GM19193 (cell line): ENCODE results near the gene PCYT2.

Experiments
- POLR2A ChIP-seq: IDR thresholded peaks from 4 replicates; pipeline ENCODE4 v1.6.1; 2011; ENCODE audit not compliant: insufficient read depth, insufficient read length; ENCODE audit errors: extremely low read depth

The PCYT2 gene

DNA sequence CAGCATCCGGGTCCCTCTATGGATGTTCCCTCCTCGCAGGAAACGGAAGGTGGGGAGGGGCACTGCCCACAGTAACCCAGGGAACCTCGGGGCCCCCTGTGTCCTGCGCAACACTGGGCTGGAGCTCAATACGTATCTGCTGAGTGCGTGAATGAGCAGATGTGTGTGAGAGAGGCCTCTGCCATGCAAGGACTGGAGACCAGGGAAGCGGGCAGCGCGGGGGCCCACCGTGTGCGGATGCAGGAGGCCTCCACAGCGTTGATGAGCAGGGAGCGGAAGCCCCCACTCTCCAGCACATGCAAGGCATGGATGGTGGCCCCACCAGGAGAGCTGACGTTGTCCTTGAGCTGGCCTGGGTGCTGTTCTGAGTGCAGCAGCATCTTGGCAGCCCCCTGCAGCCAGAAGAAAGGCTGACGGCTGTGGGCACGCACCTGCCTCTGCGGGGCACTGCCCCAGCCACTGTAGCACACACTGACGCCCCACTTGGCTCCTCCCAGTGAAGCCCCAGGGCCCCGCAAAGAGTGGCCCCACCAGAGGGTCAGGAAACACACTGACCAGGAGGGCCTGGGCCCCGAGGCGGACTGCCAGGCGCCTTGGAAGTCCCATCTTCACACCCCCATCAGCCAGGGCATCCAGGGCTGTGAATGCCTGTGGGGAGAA, 23.0 kb upstream of the PCYT2 start:
- TF ChIP-seq POLR2A: no peak

DNA sequence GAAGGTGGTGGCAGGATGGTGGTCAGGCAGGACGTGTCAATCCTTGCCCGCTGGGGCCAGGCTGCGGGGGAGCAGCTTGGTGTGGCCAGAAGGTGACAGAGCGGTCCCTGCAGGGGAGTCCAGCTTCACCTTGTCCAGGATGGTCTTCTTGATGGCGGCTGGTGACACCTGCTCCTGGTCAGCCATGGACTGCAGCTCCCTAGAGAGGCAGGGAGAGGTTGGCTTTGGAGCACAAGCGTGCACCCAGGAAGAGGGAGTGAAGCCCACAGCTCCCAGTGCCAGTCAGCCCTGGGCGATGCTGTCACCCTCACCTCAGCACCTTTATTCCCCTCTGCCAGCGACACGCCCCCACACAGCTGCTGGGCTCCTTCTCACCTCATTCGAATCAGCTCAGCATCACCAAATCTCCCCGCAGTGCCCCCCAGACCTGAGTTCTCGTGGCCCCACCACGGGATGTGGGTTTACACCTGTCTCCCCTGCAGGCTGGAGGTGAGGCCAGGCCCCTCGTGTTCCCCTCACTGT, 22.0 kb upstream of the PCYT2 start:
- TF ChIP-seq POLR2A: no peak

DNA sequence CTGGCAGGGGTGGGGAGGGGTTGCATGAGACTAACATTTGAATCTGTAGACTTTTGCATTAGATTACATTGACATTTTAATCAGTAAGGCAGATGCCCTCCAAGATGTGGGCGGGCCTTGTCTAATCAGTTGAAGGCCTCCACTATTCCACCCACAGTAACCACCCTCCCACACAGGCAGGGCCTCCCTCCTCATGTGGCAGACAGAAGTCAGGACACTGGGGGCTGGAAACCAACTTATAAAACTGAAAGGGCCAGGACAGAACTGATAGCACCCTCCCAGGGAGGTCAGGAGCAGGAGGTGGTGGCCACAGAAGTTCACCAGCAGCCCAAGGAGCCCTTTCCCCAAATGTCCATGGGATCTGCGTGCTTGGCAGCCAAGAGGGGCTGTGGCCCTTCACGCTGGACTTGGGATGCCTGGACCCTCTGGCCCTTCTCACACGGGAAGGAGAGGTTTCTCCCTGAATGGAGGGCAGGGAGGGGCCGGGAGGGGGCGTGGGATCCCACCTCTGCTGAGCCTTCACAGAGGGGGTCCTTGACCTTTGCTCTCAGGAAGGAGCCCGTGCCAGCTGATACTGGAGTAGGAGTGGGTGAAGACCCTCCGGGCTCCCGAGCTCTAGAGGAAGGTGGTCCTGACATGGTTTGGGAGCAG, 21.3 kb upstream of the PCYT2 start:
- no peak for TF ChIP-seq POLR2A

DNA sequence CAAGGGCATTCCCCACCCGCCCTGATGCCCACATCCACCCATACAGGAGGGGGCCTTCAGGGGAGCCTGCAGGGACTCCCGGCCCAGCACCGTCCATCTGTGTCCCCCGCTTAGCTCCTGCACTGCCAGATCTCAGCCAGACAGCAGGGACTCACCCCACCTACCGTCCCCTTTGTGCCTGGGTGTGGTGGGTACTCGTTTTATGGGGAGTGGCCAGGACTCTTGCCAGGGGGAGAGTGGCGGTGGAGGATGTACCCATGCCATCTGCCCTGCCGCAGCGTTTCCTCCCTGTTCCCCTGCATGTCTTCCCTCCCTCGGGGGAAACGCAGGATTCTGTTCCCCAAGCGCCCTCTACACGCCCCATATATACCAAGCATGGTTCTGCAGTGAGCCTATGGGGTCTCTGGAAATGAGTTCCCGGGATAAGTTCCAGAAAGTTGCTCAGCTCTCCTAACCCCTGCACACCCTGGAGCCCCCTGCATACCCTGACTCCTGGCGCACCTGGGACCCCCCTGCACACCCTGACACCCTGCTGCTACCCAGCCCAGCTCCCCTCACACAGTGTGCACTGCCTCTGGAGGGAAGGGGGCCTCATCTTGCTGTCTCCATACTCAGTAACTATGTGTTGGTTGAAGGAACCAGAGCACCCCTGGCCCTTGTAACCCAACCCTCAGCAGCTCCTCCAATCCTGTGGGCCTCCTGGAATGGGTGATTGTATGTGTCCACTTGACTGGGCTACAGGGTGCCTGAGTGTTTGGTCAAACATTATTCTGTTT, 20.5 kb upstream of the PCYT2 start:
- no peak for TF ChIP-seq POLR2A

DNA sequence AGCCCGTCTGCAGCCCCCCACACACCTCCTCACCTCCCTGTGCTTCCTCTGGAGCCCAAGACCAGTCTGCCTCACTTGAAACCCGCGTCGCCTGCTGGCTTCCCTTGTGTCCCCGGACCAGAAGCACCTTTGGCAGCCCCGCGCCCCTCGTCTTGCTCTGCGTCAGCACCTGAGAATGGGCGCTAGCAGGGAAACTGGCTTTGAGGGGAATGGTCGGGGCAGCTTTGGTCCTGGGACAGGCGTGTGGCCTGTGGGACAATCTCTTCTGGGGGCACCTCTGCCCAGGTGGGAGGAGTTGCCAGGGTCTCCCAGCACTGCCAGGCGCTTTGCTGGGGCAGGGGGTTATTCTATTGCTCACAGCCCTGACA, 20.0 kb upstream of the PCYT2 start:
- TF ChIP-seq POLR2A: no peak

DNA sequence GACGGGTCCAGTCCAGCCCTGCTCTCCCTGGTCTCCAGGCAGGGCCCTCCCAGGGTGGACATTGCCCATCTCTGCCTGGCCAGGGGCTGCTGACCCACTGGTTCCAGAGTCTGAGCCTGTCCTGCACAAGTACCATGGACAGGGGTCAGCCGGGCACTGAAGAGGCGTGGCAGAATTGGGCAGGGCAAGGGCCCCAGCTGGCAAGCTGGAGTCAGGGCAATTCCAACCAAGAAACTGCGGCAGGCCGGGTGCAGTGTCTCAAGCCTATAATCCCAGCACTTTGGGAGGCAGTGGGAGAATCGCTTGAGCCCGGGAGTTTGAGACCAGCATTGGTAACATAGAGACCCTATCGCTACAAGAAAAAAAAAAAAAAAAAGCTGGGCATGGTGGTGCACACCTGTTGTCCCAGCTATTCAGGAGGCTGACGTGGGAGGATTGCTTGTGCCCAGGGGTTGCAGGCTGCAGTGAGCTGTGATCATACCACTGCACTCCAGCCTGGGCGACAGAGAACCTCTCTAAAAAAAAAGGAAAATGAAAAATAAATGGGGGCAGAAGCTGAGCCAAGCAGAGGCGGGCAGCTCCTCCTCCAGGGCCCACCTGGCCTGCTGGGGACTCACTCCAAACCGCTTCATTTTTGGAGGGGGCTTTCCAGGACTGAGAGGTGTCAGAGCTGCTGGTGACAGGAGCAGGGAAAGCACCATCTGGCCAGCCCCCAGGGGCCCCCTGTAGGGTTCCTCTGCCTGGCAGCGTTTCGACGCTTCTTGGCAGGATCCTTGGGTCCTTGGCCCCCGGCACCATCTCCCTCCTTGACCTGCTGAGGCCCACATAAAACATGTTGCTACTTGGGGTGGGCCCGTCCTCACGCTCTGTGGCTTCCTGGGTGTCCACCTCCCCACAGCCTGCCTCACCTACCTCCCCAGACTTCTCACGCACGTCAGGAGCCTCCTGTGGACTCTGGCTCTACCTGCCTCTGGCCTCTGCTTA, 19.2 kb upstream of the PCYT2 start:
- no peak for TF ChIP-seq POLR2A

GRCh38 chr17:81929253-81930141, 18.3 kb upstream of the PCYT2 start:
- TF ChIP-seq POLR2A: no peak

DNA sequence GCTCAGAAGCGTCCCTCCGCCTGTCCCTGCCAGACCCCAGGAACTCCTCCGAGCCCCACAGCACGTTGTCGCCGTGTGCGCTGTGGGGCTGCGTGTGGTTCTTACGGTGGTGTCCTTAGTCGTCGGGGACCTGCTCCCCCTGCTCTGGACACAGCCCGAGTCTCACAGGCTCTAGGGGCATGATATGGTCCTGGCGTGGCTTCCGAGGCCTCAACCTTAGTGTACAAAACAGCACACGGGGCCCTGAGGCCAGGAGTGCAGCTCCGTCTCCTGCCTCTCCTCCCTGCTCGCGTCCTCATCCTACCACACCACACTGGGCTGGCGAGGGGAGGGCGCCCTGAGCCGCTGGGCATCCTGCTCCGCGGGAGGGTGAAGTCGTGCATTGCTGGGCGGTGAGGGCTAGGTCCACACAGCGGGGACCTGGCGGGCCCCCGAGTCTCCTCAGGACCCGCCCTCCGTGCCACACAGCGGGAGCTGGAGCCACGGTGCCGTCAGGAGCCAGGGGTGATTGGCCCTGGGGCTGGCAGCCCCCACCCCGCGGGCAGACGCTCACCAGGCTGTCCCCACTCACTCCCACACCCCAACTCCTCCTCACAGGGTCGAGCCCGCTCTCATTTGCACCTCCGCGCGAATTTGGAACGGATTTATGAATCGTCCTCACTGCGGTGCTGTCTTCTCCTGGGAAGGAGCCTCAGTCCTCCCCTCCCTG, 17.5 kb upstream of the PCYT2 start:
- no peak for TF ChIP-seq POLR2A

- TF ChIP-seq POLR2A: peak; percentile 28
Observed at GRCh38 chr17:81927653-81928543, 16.7 kb upstream of the PCYT2 start, which contains the start of gene MAFG. MAFG (minus strand) TSS chr17:81927735; CDS start chr17:81923185, 4,550 bp downstream.

GRCh38 chr17:81927152-81927652, 16.0 kb upstream of the PCYT2 start:
- no peak for TF ChIP-seq POLR2A

- TF ChIP-seq POLR2A: no peak
Observed at GRCh38 chr17:81926451-81927151, 15.4 kb upstream of the PCYT2 start.

GRCh38 chr17:81925860-81926450, 14.8 kb upstream of the PCYT2 start:
- no peak for TF ChIP-seq POLR2A
